H1 (cell line): ENCODE results near the gene ERFE. TPM values are rescaled to one million over a fixed set of nuclear protein-coding genes. Genes with fewer than 3 reads are reported as not detected.
A peak's percentile ranks its signal among the peaks of the same experiment; 100 is the strongest.

Experiments
- RAD21 ChIP-seq, 2 experiments: IDR thresholded peaks in 1 of 2; conservative IDR thresholded peaks in 1 of 2; 2 replicates each; pipeline ENCODE4 v1.6.1; 2011; ENCODE audit warnings: low read depth in 2 of 2, low read length in 2 of 2, improper control_type of control experiment in 1 of 2, inconsistent platforms in 1 of 2, mild to moderate bottlenecking in 1 of 2, moderate library complexity in 1 of 2
- SP4 ChIP-seq: IDR thresholded peaks from 2 replicates; pipeline ENCODE4 v1.6.1; 2012; ENCODE audit warnings: low read length, inconsistent platforms
- polyA plus RNA-seq, 7 experiments: library from polyadenylated mRNA; depleted of rRNA in 3 of 7; stranded (reverse) in 5 of 7; unstranded in 2 of 7; fragments of >200 nt in 5 of 7; fragments of 200-250 nt in 2 of 7; gene quantifications; 1 replicate in 5 of 7; 2 replicates in 1 of 7; 4 replicates in 1 of 7; pipeline versions ENCODE4 v1.2.1 to v1.2.3, GENCODE V29; 2011 to 2013; ENCODE audit warnings: missing spikeins in 2 of 7, mixed read lengths in 2 of 7
- total RNA-seq: library from RNA; stranded (reverse); fragmentation: NEBNext Ultra II Directional; extraction: Animal tissue kit (Norgen Biotek cat#: 25700); gene quantifications from 2 replicates; pipeline ENCODE4 v1.2.1, GENCODE V29; 2021
- TF ChIP-seq, protein P1 (sequence below), 3 experiments: IDR thresholded peaks; 1 replicate in 2 of 3; 2 replicates in 1 of 3; pipeline versions ENCODE4 v1.5.1 to v1.6.1; 2011; ENCODE audit warnings: low read length in 3 of 3, mild to moderate bottlenecking in 3 of 3, inconsistent platforms in 2 of 3, low read depth in 1 of 3, moderate library complexity in 1 of 3; ENCODE audit not compliant: insufficient read depth in 1 of 3; ENCODE audit errors: control extremely low read depth in 1 of 3
- TF ChIP-seq, protein P2 (sequence below): IDR thresholded peaks from 2 replicates; pipeline ENCODE4 v1.6.1; 2011; ENCODE audit warnings: low read depth, mild to moderate bottlenecking, low read length; ENCODE audit not compliant: insufficient read depth

ERFE gene
- total and polyA plus RNA-seq, 2 of the 8 experiments (the other 6 are each of a cell fraction or from before 2014, with no cell fraction given), result 2.5 to 3.6 TPM

DNA sequence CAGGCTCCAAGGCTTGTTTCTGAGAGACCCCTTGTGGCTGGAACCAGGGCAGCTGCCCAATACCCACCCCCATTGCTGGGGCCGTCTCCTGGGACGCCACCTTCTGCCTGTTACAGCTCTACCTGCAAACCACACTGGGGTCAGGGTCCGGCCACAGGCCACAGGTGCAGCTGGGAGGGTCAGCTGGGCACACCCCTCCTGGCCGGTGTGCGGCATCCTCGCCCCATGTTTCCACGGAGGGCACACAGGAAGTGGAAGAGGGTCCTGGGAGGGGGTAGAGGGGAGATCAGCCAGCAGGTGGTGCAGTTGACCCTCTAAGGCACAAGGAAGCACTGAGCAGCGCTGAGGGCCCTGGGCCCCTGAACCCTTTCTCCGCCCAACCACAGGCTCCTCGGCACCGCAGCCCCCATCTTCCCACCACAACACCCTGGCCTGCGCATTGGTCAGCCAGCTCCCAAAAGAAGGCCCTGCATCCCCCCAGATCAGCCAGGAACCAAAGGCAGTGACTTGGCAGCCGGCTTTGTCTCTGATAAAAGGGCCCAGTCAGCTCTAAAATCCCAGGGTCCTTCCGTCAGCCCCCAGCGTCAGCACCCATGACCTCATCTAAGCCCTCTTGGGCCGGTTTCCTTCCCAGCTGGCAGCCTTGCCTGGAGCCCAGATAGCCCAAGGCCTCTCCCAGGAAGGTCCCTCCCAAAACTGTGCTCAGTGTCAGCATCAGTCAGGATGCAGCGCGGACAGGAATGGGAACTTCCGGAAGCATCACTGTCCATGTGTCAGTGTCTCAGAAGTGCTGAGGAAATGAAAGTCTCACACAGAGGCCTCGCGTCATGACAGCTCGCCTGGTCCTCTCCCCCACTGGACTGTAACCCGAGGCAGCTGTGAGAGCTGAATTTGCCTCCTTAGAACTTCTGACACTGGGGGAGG lies 1.7 kb downstream of the ERFE start (continued):
- TF ChIP-seq, protein P1, sequence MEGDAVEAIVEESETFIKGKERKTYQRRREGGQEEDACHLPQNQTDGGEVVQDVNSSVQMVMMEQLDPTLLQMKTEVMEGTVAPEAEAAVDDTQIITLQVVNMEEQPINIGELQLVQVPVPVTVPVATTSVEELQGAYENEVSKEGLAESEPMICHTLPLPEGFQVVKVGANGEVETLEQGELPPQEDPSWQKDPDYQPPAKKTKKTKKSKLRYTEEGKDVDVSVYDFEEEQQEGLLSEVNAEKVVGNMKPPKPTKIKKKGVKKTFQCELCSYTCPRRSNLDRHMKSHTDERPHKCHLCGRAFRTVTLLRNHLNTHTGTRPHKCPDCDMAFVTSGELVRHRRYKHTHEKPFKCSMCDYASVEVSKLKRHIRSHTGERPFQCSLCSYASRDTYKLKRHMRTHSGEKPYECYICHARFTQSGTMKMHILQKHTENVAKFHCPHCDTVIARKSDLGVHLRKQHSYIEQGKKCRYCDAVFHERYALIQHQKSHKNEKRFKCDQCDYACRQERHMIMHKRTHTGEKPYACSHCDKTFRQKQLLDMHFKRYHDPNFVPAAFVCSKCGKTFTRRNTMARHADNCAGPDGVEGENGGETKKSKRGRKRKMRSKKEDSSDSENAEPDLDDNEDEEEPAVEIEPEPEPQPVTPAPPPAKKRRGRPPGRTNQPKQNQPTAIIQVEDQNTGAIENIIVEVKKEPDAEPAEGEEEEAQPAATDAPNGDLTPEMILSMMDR (IDR thresholded peaks at IDR 0.05; ENCODE audit: control extremely low read depth in 1 of 3, insufficient read depth in 1 of 3, low read depth in 1 of 3, low read length in 3 of 3), result peak in 2 of 3 experiments; percentile 43 to 48; a peak in 3 of 4 replicates
- TF ChIP-seq RAD21 (IDR thresholded peaks at IDR 0.05 in 1 of 2, conservative IDR thresholded peaks at IDR 0.05 in 1 of 2; ENCODE audit: low read depth in 2 of 2, low read length in 2 of 2) (peak; percentile 15 to 41), SP4 (no peak)
- TF ChIP-seq, protein P2, sequence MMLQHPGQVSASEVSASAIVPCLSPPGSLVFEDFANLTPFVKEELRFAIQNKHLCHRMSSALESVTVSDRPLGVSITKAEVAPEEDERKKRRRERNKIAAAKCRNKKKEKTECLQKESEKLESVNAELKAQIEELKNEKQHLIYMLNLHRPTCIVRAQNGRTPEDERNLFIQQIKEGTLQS, result no peak
